Measurements from ENCODE around the gene DOCK2. TPM values are rescaled to one million over a fixed set of nuclear protein-coding genes. Genes with fewer than 3 reads are reported as not detected.

The DOCK2 gene
- total RNA-seq, 5 donors from 2014 or later (not counting 1 experiment from before 2014, with no cell fraction given) = 168 to 303 (median 197) TPM

DNA sequence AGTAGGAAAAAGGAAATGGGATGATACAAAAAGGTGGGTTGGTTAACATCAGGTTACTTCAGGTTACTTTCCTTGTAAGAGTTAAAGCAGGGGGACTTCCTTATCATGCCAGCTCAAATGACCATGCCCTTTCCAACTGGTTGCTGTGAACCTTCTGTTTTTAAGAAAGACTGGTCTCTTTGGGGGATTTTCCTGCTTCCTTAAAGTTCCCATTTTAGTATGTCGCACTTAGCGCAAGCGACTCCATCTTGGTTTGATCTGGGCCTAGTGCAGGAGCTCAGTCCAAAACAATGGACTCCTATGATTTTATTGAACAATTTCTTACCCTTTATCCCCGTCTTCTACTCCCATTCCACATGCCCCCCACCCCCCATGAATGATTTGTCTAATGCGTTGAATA lies 173.4 kb downstream of the DOCK2 start:
- Histone ChIP-seq H3K4me1 (ENCODE audit: control insufficient read depth in 1 of 2, extremely low read depth in 1 of 2, insufficient read depth in 2 of 2, low read length in 2 of 2) (peaks cover 0 to 2% of the 10 kb centered on the region in 2 experiments), H3K4me3 (ENCODE audit: control insufficient read depth in 1 of 2, extremely low read depth in 1 of 2, low read length in 1 of 2) (no peak overlapping the region), H3K36me3 (ENCODE audit: control insufficient read depth in 2 of 2, extremely low read depth in 1 of 2, insufficient read depth in 1 of 2, low read length in 1 of 2) (peaks cover 7 to 80% of the 10 kb centered on the region in 2 donors), H3K9me3 (no peaks in the 10 kb centered on the region), H3K27ac (ENCODE audit: low read length) (no peak overlapping the region), H3K27me3 (replicated peaks in 1 of 2; ENCODE audit: control insufficient read depth in 2 of 2, extremely low read depth in 1 of 2, insufficient read depth in 2 of 2, low read length in 1 of 2) (no peaks in the 10 kb centered on the region)
- Mint-ChIP-seq H3K4me3 (no peak overlapping the region), H3K36me3 (peaks cover 54% of the 10 kb centered on the region), H3K27me3 (no peaks in the 10 kb centered on the region), H3K9me3 (no peaks in the 10 kb centered on the region), H3K4me1 (peaks cover 11 to 24% (median 12%) of the 10 kb centered on the region in 3 donors), H3K27ac (no peak overlapping the region)
- no peak for ATAC-seq (replicated peaks in 1 of 4)
- no peak for DNase-seq
- CTCF ChIA-PET = no interaction called here
- POLR2A ChIA-PET = interaction anchor here in 1 of 2 donors (0.6 kb wide), 1 partner anchor 20 kb away, joined by 3 read pairs; no protein-coding TSS in a partner anchor
- WGBS (ENCODE audit: insufficient coverage) = no CpG with 5 or more reads among the region's 5 CpGs

DNA sequence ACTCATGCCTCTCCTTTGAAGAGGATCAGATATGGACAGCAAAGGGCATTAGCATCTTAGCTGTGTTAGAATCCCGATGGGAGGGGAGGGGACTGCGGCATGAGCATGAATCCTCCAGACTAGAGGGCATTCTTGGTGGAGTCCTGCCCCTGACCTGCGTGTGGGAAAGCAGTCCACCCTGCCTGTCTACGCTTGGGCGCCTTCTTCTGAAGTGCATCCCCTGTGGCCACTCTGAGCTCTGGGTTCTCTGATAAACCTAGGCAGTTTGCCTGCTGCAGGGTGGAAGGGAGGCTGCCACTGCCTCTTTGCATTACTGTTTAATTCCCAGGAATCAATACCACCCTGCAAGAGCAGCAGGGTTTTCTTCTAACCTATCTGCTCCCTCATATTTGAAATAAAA lies 173.9 kb downstream of the DOCK2 start:
- ChIA-PET CTCF (no interaction called here), POLR2A (no interaction called here)
- ATAC-seq (replicated peaks in 1 of 4) (no peak), DNase-seq (no peak)
- Histone ChIP-seq H3K9me3 (no peaks in the 10 kb centered on the region), H3K4me3 (ENCODE audit: control insufficient read depth in 1 of 2, extremely low read depth in 1 of 2, low read length in 1 of 2) (no peak overlapping the region), H3K36me3 (ENCODE audit: control insufficient read depth in 2 of 2, extremely low read depth in 1 of 2, insufficient read depth in 1 of 2, low read length in 1 of 2) (peaks cover 7 to 83% of the 10 kb centered on the region in 2 donors), H3K4me1 (ENCODE audit: control insufficient read depth in 1 of 2, extremely low read depth in 1 of 2, insufficient read depth in 2 of 2, low read length in 2 of 2) (no peaks in the 10 kb centered on the region), H3K27ac (ENCODE audit: low read length) (no peak overlapping the region), H3K27me3 (replicated peaks in 1 of 2; ENCODE audit: control insufficient read depth in 2 of 2, extremely low read depth in 1 of 2, insufficient read depth in 2 of 2, low read length in 1 of 2) (no peaks in the 10 kb centered on the region)
- Mint-ChIP-seq H3K4me3 (no peak overlapping the region), H3K36me3 (peaks cover 54% of the 10 kb centered on the region), H3K9me3 (no peaks in the 10 kb centered on the region), H3K27ac (no peak overlapping the region), H3K27me3 (no peaks in the 10 kb centered on the region), H3K4me1 (peaks cover 6 to 20% (median 7%) of the 10 kb centered on the region in 3 donors)
- 92% methylated on average over 5 of the region's 5 CpGs for WGBS (ENCODE audit: insufficient coverage)

DNA sequence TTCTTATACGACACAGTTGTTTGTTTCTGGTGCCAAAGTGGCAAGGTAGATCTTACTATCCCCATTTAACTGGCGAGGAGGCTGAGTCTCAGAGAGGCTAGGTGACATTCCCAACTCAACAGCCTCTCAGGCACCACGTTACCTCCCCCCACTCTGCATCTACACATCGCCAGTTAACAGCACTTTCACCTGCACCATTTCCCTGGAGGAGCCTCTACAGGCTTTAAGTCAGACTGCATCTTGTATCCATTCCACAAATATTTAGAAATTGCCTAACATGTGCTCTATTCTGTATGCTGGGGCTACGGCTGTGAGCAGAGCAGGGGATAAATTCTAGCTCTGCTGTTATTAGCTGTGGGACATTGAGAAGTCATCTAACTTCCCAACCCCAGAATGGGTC lies 174.6 kb downstream of the DOCK2 start:
- CTCF ChIA-PET = no interaction called here
- H3K36me3 Mint-ChIP-seq = peaks cover 57% of the 10 kb centered on the region
- POLR2A ChIA-PET = no interaction called here
- H3K9me3 Mint-ChIP-seq = no peaks in the 10 kb centered on the region
- 100% methylated on average over 3 of the region's 5 CpGs for WGBS (ENCODE audit: insufficient coverage)
- H3K4me1 Mint-ChIP-seq = peaks cover 6 to 20% (median 7%) of the 10 kb centered on the region in 3 donors
- H3K4me3 ChIP-seq (ENCODE audit: control insufficient read depth in 1 of 2, extremely low read depth in 1 of 2, low read length in 1 of 2) = no peak overlapping the region
- DNase-seq (no peak), ATAC-seq (replicated peaks in 1 of 4) (no peak)
- H3K27ac ChIP-seq (ENCODE audit: low read length) = no peak overlapping the region
- no peaks in the 10 kb centered on the region for H3K27me3 Mint-ChIP-seq
- no peak overlapping the region for H3K4me3 Mint-ChIP-seq
- H3K27ac Mint-ChIP-seq = no peak overlapping the region
- H3K9me3 ChIP-seq = no peaks in the 10 kb centered on the region
- no peaks in the 10 kb centered on the region for H3K4me1 ChIP-seq (ENCODE audit: control insufficient read depth in 1 of 2, extremely low read depth in 1 of 2, insufficient read depth in 2 of 2, low read length in 2 of 2)
- H3K36me3 ChIP-seq (ENCODE audit: control insufficient read depth in 2 of 2, extremely low read depth in 1 of 2, insufficient read depth in 1 of 2, low read length in 1 of 2) = peaks cover 7 to 80% of the 10 kb centered on the region in 2 donors
- H3K27me3 ChIP-seq (replicated peaks in 1 of 2; ENCODE audit: control insufficient read depth in 2 of 2, extremely low read depth in 1 of 2, insufficient read depth in 2 of 2, low read length in 1 of 2) = no peaks in the 10 kb centered on the region

DNA sequence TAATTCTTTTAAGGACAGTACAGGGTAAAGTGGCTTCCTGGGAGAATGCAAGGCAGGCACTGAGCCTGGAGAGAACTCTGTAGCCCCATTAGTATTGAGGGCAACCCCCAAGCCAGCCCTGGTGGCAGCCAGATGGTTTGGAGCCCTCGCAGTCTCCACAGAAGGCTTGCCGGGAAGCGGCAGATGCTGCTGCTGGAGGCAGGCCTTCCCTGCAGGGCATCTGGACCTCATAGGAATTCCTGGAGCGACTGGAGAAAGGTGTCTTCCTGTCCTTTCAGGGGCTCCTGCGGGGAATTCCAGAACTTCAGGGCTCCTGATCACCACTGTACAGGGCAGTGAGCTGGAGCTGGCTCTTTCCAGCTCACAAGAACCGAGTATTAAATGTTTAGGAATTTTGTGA lies 175.7 kb downstream of the DOCK2 start:
- H3K27me3 ChIP-seq (replicated peaks in 1 of 2; ENCODE audit: control insufficient read depth in 2 of 2, extremely low read depth in 1 of 2, insufficient read depth in 2 of 2, low read length in 1 of 2) = no peaks in the 10 kb centered on the region
- H3K27ac ChIP-seq (ENCODE audit: low read length) = no peak overlapping the region
- Mint-ChIP-seq H3K36me3 (peaks cover 68% of the 10 kb centered on the region), H3K4me3 (no peak overlapping the region), H3K27ac (no peak overlapping the region), H3K9me3 (no peaks in the 10 kb centered on the region), H3K27me3 (no peaks in the 10 kb centered on the region), H3K4me1 (peaks cover 6 to 20% (median 7%) of the 10 kb centered on the region in 3 donors)
- H3K4me3 ChIP-seq (ENCODE audit: control insufficient read depth in 1 of 2, extremely low read depth in 1 of 2, low read length in 1 of 2) = no peak overlapping the region
- H3K9me3 ChIP-seq = no peaks in the 10 kb centered on the region
- H3K36me3 ChIP-seq (ENCODE audit: control insufficient read depth in 2 of 2, extremely low read depth in 1 of 2, insufficient read depth in 1 of 2, low read length in 1 of 2) = peaks cover 14 to 80% of the 10 kb centered on the region in 2 donors
- H3K4me1 ChIP-seq (ENCODE audit: control insufficient read depth in 1 of 2, extremely low read depth in 1 of 2, insufficient read depth in 2 of 2, low read length in 2 of 2) = no peaks in the 10 kb centered on the region
- 100% methylated on average over 4 of the region's 6 CpGs for WGBS (ENCODE audit: insufficient coverage)
- DNase-seq (no peak), ATAC-seq (replicated peaks in 1 of 4) (no peak)
- CTCF ChIA-PET = no interaction called here
- POLR2A ChIA-PET = no interaction called here

DNA sequence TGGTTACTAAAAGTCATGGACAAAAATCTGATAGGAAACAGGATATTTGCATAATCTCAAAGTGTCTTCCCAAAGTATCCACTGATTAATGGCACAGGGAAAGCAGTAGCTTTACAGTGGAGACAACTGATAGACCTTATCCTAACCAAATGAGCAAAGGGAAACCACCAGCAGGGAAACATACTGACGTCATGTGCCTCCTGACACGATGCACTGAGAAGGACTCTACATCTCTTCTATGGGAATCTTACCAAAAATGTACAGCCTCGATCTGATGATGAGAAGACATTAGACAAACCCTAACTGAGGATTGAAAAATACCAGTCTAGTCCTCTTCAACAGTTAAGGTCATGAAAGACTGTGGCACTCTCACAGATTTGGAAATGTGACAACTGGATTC lies 177.0 kb downstream of the DOCK2 start:
- Mint-ChIP-seq H3K27ac (no peak overlapping the region), H3K9me3 (no peaks in the 10 kb centered on the region), H3K4me1 (peaks cover 6 to 20% (median 7%) of the 10 kb centered on the region in 3 donors), H3K27me3 (no peaks in the 10 kb centered on the region), H3K4me3 (no peak overlapping the region), H3K36me3 (peaks cover 78% of the 10 kb centered on the region)
- no peaks in the 10 kb centered on the region for H3K27me3 ChIP-seq (replicated peaks in 1 of 2; ENCODE audit: control insufficient read depth in 2 of 2, extremely low read depth in 1 of 2, insufficient read depth in 2 of 2, low read length in 1 of 2)
- CTCF ChIA-PET = no interaction called here
- peaks cover 19 to 79% of the 10 kb centered on the region in 2 donors for H3K36me3 ChIP-seq (ENCODE audit: control insufficient read depth in 2 of 2, extremely low read depth in 1 of 2, insufficient read depth in 1 of 2, low read length in 1 of 2)
- ATAC-seq (replicated peaks in 1 of 4) (no peak), DNase-seq (no peak)
- WGBS (ENCODE audit: insufficient coverage) = 100% methylated on average over 2 of the region's 3 CpGs
- H3K27ac ChIP-seq (ENCODE audit: low read length) = no peak overlapping the region
- H3K4me3 ChIP-seq (ENCODE audit: control insufficient read depth in 1 of 2, extremely low read depth in 1 of 2, low read length in 1 of 2) = no peak overlapping the region
- no peaks in the 10 kb centered on the region for H3K9me3 ChIP-seq
- POLR2A ChIA-PET = no interaction called here
- H3K4me1 ChIP-seq (ENCODE audit: control insufficient read depth in 1 of 2, extremely low read depth in 1 of 2, insufficient read depth in 2 of 2, low read length in 2 of 2) = no peaks in the 10 kb centered on the region

DNA sequence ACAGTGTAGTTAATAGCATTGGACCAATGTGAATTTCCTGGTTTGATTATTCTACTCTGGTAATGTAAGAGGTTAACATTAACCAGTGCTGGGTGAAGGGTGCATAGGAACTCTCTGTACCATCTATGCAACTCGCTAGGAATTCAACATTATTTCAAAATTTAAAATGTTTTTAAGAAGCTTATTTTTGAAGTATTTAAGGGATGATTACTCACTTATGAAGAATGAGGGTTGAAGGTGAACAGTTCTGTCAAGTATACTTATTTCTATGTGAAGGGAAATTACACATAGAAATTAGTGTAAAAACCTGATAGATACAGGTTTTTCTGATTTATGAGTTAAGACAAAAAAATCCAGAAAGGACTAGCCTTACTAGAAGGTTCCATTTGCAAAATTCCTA lies 177.4 kb downstream of the DOCK2 start:
- CTCF ChIA-PET = no interaction called here
- no CpG with 5 or more reads among the region's 1 CpG for WGBS (ENCODE audit: insufficient coverage)
- H3K4me1 Mint-ChIP-seq = peaks cover 4 to 16% (median 5%) of the 10 kb centered on the region in 3 donors

DNA sequence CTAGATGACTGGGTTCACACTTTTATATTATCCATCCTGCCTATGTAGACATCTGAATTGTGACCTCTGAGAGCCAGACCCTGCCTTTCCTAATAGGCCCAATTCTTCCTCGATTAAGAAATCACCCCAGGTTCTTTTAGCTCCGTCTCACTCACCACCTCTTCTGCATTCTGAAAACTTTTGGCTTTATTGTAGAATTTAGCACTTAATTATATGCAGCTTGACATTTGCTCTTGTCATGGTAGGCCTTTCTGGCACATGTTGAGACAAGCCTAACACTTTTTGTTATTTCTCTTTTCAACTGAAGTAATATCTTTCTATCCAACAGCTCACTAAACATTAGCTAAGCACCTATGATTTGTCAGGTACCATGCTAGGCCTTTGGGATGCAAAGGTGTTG lies 180.0 kb downstream of the DOCK2 start:
- ATAC-seq (replicated peaks in 1 of 4) = no peak
- H3K27ac ChIP-seq (ENCODE audit: low read length) = no peak overlapping the region
- H3K9me3 Mint-ChIP-seq = no peaks in the 10 kb centered on the region
- no peak overlapping the region for H3K27ac Mint-ChIP-seq
- no peaks in the 10 kb centered on the region for H3K4me1 ChIP-seq (ENCODE audit: control insufficient read depth in 1 of 2, extremely low read depth in 1 of 2, insufficient read depth in 2 of 2, low read length in 2 of 2)
- peaks cover 0 to 2% (median 0%) of the 10 kb centered on the region in 3 donors for H3K4me1 Mint-ChIP-seq
- no peaks in the 10 kb centered on the region for H3K27me3 ChIP-seq (replicated peaks in 1 of 2; ENCODE audit: control insufficient read depth in 2 of 2, extremely low read depth in 1 of 2, insufficient read depth in 2 of 2, low read length in 1 of 2)
- H3K9me3 ChIP-seq = no peaks in the 10 kb centered on the region
- H3K4me3 ChIP-seq (ENCODE audit: control insufficient read depth in 1 of 2, extremely low read depth in 1 of 2, low read length in 1 of 2) = no peak overlapping the region
- peaks cover 14 to 61% of the 10 kb centered on the region in 2 donors for H3K36me3 ChIP-seq (ENCODE audit: control insufficient read depth in 2 of 2, extremely low read depth in 1 of 2, insufficient read depth in 1 of 2, low read length in 1 of 2)
- H3K36me3 Mint-ChIP-seq = peaks cover 71% of the 10 kb centered on the region
- ChIA-PET CTCF (no interaction called here), POLR2A (interaction anchor here in 1 of 2 donors (0.6 kb wide), 1 partner anchor 12 kb away, joined by 5 read pairs; no protein-coding TSS in a partner anchor)
- H3K4me3 Mint-ChIP-seq = no peak overlapping the region
- DNase-seq = no peak
- no CpG with 5 or more reads among the region's 2 CpGs for WGBS (ENCODE audit: insufficient coverage)
- no peaks in the 10 kb centered on the region for H3K27me3 Mint-ChIP-seq

More for the DNA sequence above, 177.4 kb downstream of the DOCK2 start:
- H3K27ac Mint-ChIP-seq = no peak overlapping the region
- no peak for ATAC-seq (replicated peaks in 1 of 4)
- DNase-seq = no peak
- H3K27ac ChIP-seq (ENCODE audit: low read length) = no peak overlapping the region
- H3K36me3 ChIP-seq (ENCODE audit: control insufficient read depth in 2 of 2, extremely low read depth in 1 of 2, insufficient read depth in 1 of 2, low read length in 1 of 2) = peaks cover 19 to 80% of the 10 kb centered on the region in 2 donors
- H3K9me3 ChIP-seq = no peaks in the 10 kb centered on the region
- no peaks in the 10 kb centered on the region for H3K9me3 Mint-ChIP-seq
- H3K4me3 Mint-ChIP-seq = no peak overlapping the region
- no peaks in the 10 kb centered on the region for H3K27me3 Mint-ChIP-seq
- H3K36me3 Mint-ChIP-seq = peaks cover 78% of the 10 kb centered on the region
- H3K4me1 ChIP-seq (ENCODE audit: control insufficient read depth in 1 of 2, extremely low read depth in 1 of 2, insufficient read depth in 2 of 2, low read length in 2 of 2) = no peaks in the 10 kb centered on the region
- H3K27me3 ChIP-seq (replicated peaks in 1 of 2; ENCODE audit: control insufficient read depth in 2 of 2, extremely low read depth in 1 of 2, insufficient read depth in 2 of 2, low read length in 1 of 2) = no peaks in the 10 kb centered on the region
- H3K4me3 ChIP-seq (ENCODE audit: control insufficient read depth in 1 of 2, extremely low read depth in 1 of 2, low read length in 1 of 2) = no peak overlapping the region
- POLR2A ChIA-PET = no interaction called here
